ENCODE results near the gene ZNF784. TPM values are rescaled to one million over a fixed set of nuclear protein-coding genes. Genes with fewer than 3 reads are reported as not detected.
A peak's percentile ranks its signal among the peaks of the same experiment; 100 is the strongest.

The ZNF784 gene
- total RNA-seq, 1 donor from 2014 or later: 6.8 TPM

- TF ChIP-seq CTCF (IDR thresholded peaks at IDR 0.05; ENCODE audit: unreplicated experiment): no peak
- Mint-ChIP-seq H3K27ac (ENCODE audit: unreplicated experiment) (peak overlapping the region; percentile 13), H3K4me3 (ENCODE audit: unreplicated experiment) (no peak overlapping the region), H3K27me3 (ENCODE audit: unreplicated experiment) (peaks cover 29% of the 10 kb centered on the region), H3K9me3 (ENCODE audit: unreplicated experiment) (no peaks in the 10 kb centered on the region), H3K36me3 (ENCODE audit: low read depth, unreplicated experiment) (peaks cover 61% of the 10 kb centered on the region), H3K4me1 (ENCODE audit: unreplicated experiment) (peaks cover 19% of the 10 kb centered on the region)
- no peak for DNase-seq (ENCODE audit: low spot score)
Observed at GRCh38 chr19:55667958-55668357, 43.6 kb upstream of the ZNF784 start.

- no peak overlapping the region for H3K4me3 Mint-ChIP-seq (ENCODE audit: unreplicated experiment)
- H3K36me3 Mint-ChIP-seq (ENCODE audit: low read depth, unreplicated experiment): peaks cover 65% of the 10 kb centered on the region
- no peak for DNase-seq (ENCODE audit: low spot score)
- no peaks in the 10 kb centered on the region for H3K9me3 Mint-ChIP-seq (ENCODE audit: unreplicated experiment)
- H3K27ac Mint-ChIP-seq (ENCODE audit: unreplicated experiment): no peak overlapping the region
- no peak for TF ChIP-seq CTCF (IDR thresholded peaks at IDR 0.05; ENCODE audit: unreplicated experiment)
- H3K4me1 Mint-ChIP-seq (ENCODE audit: unreplicated experiment): peaks cover 23% of the 10 kb centered on the region
- H3K27me3 Mint-ChIP-seq (ENCODE audit: unreplicated experiment): peaks cover 33% of the 10 kb centered on the region
Observed at GRCh38 chr19:55667511-55667910, 43.1 kb upstream of the ZNF784 start.

- H3K27me3 Mint-ChIP-seq (ENCODE audit: unreplicated experiment): peaks cover 36% of the 10 kb centered on the region
- no peak overlapping the region for H3K4me3 Mint-ChIP-seq (ENCODE audit: unreplicated experiment)
- H3K4me1 Mint-ChIP-seq (ENCODE audit: unreplicated experiment): peaks cover 22% of the 10 kb centered on the region
- peak overlapping the region; percentile 18 for H3K27ac Mint-ChIP-seq (ENCODE audit: unreplicated experiment)
- peaks cover 64% of the 10 kb centered on the region for H3K36me3 Mint-ChIP-seq (ENCODE audit: low read depth, unreplicated experiment)
- no peak for TF ChIP-seq CTCF (IDR thresholded peaks at IDR 0.05; ENCODE audit: unreplicated experiment)
- DNase-seq (ENCODE audit: low spot score): no peak
- no peaks in the 10 kb centered on the region for H3K9me3 Mint-ChIP-seq (ENCODE audit: unreplicated experiment)
Observed at GRCh38 chr19:55667006-55667381, 42.6 kb upstream of the ZNF784 start.

GRCh38 chr19:55666343-55667005 is 42.1 kb upstream of the ZNF784 start:
- Mint-ChIP-seq H3K36me3 (ENCODE audit: low read depth, unreplicated experiment) (peaks cover 68% of the 10 kb centered on the region), H3K9me3 (ENCODE audit: unreplicated experiment) (no peaks in the 10 kb centered on the region), H3K27ac (ENCODE audit: unreplicated experiment) (no peak overlapping the region), H3K4me1 (ENCODE audit: unreplicated experiment) (peaks cover 27% of the 10 kb centered on the region), H3K4me3 (ENCODE audit: unreplicated experiment) (no peak overlapping the region), H3K27me3 (ENCODE audit: unreplicated experiment) (peaks cover 40% of the 10 kb centered on the region)
- no peak for TF ChIP-seq CTCF (IDR thresholded peaks at IDR 0.05; ENCODE audit: unreplicated experiment)
- no peak for DNase-seq (ENCODE audit: low spot score)

- H3K4me1 Mint-ChIP-seq (ENCODE audit: unreplicated experiment): peaks cover 41% of the 10 kb centered on the region
- peaks cover 61% of the 10 kb centered on the region for H3K36me3 Mint-ChIP-seq (ENCODE audit: low read depth, unreplicated experiment)
- no peak for DNase-seq (ENCODE audit: low spot score)
- H3K4me3 Mint-ChIP-seq (ENCODE audit: unreplicated experiment): no peak overlapping the region
- peaks cover 40% of the 10 kb centered on the region for H3K27me3 Mint-ChIP-seq (ENCODE audit: unreplicated experiment)
- H3K27ac Mint-ChIP-seq (ENCODE audit: unreplicated experiment): peak overlapping the region; percentile 93
- no peak for TF ChIP-seq CTCF (IDR thresholded peaks at IDR 0.05; ENCODE audit: unreplicated experiment)
- no peaks in the 10 kb centered on the region for H3K9me3 Mint-ChIP-seq (ENCODE audit: unreplicated experiment)
Observed at GRCh38 chr19:55663846-55664536, 39.6 kb upstream of the ZNF784 start.
